HG03432 (cell line): ENCODE data around the gene B4GALT4.
A peak's percentile ranks its signal among the peaks of the same experiment; 100 is the strongest.
"Not testable (repeated sequence)": the region's sequence is repeated elsewhere in the genome, so short reads cannot be mapped to it uniquely, and the experiment has no call there.

Experiments used
- ATAC-seq: cut with Tn5 transposase; IDR thresholded peaks from one replicate; pipeline ENCODE4 v1.9.1; 2021; ENCODE audit warnings: mild to moderate bottlenecking, moderate library complexity; ENCODE audit not compliant: unreplicated experiment

The B4GALT4 gene, protein sequence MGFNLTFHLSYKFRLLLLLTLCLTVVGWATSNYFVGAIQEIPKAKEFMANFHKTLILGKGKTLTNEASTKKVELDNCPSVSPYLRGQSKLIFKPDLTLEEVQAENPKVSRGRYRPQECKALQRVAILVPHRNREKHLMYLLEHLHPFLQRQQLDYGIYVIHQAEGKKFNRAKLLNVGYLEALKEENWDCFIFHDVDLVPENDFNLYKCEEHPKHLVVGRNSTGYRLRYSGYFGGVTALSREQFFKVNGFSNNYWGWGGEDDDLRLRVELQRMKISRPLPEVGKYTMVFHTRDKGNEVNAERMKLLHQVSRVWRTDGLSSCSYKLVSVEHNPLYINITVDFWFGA

GRCh38 chr3:119240591-119241434 lies at the start of gene B4GALT4:
Gene B4GALT4 (minus strand): TSS chr3:119240878. CDS start chr3:119230099, 10,779 bp downstream.
- peak; percentile 90 for ATAC-seq

GRCh38 chr3:119289404-119289770 lies 48.7 kb upstream of the B4GALT4 start:
- no peak for ATAC-seq

DNA sequence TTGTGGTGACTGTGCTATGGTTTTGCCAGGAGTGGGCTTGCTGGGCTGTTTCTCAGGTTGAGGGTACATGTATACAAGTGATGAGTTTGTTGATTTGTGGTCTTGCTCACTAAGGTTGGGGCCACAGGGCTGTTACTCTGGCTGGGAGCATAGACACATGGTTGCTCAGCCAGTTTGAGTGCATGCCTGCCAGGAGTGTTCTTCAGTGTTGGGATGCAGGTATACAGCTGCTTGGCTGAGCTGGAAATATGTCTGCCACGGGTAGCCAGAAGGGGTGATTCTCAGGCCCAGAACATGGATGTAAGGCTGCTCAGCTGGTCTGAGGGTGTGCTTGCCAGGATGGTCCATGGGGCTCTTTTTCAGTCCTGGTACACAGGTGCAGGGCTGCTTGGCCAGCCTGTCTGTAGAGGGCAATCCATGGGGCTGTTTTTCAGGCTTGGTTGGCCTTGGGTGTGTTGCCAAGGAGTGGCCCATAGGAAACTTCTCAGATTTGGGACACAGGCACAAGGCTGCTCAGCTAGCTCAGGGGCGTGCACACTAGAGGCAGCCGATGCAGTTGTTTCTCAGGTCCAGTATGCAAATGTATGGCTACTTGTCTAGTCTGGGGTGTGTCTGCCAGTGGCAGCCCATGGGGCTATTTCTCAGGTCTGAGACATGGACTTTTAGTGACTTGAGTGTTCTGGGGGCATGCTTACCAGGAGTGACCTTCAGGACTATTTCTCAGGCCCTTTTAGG lies 48.2 kb upstream of the B4GALT4 start:
- ATAC-seq = no peak

GRCh38 chr3:119279584-119280243 lies 39.0 kb upstream of the B4GALT4 start:
- no peak for ATAC-seq

DNA sequence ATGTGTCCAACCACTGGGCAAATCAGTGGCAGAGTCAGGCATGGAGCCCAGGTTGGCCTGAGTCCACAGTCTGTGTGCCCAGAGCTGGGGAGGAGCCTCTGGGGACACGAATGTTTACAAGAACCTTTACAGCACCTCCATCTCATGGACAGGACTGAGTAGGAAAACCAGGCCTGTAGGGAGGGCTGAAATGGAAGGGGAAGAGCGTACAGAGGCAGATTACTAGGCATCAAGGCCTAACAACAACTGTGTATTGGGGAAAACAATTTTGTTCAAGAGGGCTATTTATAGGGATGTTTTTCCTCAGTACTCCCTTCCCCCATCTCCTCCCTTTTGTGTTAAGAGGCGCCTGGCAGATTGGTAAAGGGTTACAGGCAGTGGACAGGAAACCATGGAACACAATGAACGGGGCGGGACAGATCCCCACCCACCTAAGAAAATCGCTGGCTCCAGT lies 38.5 kb upstream of the B4GALT4 start:
- ATAC-seq = no peak

- no peak for ATAC-seq
These were observed 36.0 kb upstream of the B4GALT4 start for GRCh38 chr3:119276680-119277079.

GRCh38 chr3:119270212-119270611 lies 29.5 kb upstream of the B4GALT4 start:
- not testable (repeated sequence) for ATAC-seq

DNA sequence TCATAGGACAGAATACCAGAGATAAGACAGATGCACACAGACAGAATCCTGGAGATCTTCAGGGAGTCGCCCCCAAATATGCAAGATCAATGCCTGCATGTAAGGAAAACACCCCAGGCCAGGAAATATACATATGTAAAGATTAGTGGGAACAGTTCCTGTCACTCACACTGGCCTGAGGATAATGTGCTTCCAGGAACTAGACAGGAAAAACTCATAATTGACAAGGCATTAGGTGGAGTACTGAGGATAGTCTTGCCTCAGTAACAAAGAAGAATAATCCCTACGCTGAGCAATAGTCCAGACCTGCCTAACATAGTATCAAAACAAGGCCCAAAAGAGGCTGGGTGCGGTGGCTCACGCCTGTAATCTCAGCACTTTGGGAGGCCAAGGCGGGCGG lies 20.4 kb upstream of the B4GALT4 start:
- no peak for ATAC-seq

DNA sequence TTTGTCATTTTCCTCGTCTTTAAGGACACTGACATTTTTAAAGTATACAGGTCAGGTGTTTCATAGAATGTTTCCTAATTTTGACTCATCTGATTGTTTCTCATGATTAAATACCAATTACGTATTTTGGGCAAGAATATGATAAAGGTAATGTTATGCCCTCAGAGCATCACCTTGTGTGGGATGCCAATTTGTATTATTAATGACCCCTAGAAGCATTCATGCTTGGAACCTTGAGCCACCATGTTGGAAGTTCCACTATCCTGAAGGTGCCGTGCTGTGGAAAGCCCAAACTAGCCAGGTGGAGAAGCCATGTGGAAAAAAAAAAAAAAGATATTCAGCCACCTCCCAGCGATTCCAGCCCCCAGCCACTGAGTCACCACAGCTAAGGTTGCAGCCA lies 19.1 kb upstream of the B4GALT4 start:
- no peak for ATAC-seq

GRCh38 chr3:119258915-119259314 lies 18.2 kb upstream of the B4GALT4 start:
- ATAC-seq = peak; percentile 96

- no peak for ATAC-seq
These were observed 17.2 kb upstream of the B4GALT4 start for GRCh38 chr3:119257654-119258410.

GRCh38 chr3:119257111-119257510 lies 16.4 kb upstream of the B4GALT4 start:
- ATAC-seq = no peak

DNA sequence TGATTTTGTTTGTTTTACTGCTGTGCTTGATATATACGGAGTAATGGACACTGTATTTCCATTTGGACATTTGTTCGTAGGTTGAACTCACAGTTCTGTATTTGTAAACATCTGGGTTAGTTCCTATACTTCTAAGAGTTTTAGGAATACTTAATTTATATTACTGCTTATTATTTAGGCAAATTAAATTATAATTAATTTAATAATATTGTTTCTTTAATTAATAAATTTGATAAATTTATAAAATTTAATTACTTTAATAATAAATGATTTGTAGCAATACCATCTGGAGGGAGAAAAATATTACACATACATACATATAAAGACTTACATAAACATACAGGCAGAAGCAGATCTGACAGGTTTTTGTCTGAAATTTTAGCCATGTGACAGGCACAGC lies 14.5 kb upstream of the B4GALT4 start:
- no peak for ATAC-seq

- ATAC-seq = no peak
These were observed 5.1 kb upstream of the B4GALT4 start for GRCh38 chr3:119245778-119246177.

DNA sequence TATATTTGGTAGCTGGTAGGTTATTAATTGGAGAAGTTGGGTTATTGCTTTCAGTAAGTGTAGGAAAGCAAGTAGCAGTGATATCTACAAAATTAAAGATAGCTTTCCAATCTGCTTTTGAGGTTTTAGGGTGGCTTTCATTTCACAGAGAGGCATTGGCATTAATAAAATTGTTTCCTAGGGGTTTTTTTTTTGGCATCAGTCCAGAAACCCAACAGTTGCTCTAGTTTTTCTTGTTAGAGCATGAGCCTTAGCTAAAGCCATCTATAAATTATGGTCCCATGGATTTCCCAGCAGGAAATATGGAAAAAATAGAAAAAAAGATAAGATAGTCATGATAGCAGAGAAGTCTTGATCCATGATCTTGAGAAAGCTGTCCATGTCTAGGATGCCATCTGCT lies 3.0 kb upstream of the B4GALT4 start:
- no peak for ATAC-seq

GRCh38 chr3:119243058-119243529 lies 2.4 kb upstream of the B4GALT4 start:
- ATAC-seq = not testable (repeated sequence)

DNA sequence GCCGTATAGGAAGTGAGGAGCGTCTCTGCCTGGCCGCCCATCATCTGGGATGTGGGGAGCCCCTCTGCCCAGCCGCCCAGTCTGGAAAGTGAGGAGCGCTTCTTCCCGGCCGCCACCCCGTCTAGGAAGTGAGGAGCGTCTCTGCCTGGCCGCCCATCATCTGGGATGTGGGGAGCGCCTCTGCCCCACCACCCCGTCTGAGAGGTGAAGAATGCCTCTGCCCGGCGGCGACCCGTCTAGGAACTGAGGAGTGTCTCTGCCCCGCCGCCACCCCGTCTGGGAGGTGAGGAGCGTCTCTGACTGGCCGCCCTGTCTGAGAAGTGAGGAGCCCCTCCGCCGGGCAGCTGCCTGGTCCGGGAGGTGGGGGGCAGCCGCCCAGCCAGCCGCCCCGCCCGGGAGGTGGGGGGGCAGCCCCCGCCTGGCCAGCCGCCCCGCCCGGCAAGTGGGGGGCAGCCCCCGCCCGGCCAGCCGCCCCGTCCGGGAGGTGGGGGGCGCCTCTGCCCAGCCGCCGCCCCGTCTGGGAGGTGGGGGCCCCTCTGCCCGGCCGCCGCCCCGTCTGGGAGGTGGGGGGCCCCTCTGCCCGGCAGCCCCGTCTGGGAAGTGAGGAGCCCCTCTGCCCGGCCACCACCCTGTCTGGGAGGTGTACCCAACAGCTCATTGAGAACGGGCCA lies 1.8 kb upstream of the B4GALT4 start:
- ATAC-seq = not testable (repeated sequence)

DNA sequence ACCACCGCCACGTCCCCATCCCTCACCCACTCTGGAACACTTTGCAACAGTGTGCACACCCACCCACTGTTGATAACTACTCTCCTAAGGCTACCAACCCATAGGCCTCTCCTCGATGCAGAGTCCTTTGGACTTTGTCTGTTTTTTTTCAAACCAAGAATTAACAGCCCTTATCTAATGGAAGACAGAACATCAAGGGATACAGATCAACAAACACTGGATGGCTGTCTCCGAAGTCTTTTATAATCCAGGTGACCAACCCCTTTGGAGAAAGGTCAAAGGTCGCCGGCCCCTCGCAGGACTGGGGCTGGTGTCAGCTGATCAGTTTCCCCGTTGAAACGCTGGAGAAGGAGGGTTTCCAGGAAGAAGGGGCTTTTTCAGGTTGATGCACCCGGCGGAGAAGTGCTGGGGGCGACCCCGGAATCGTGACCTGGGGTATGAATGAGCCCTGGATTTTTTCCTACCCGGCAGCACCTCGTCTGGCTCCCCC lies 532 bp downstream of the B4GALT4 start:
- ATAC-seq = peak; percentile 22

GRCh38 chr3:119239206-119239820 lies 1.4 kb downstream of the B4GALT4 start:
- ATAC-seq = no peak
